Measurements from ENCODE around the gene TBC1D22A. TPM values are rescaled to one million over a fixed set of nuclear protein-coding genes. Genes with fewer than 3 reads are reported as not detected.
A peak's percentile ranks its signal among the peaks of the same experiment; 100 is the strongest.

The TBC1D22A gene
- total and polyA plus RNA-seq, 10 of the 15 experiments (the other 5 are each of a cell fraction or from before 2014, with no cell fraction given): 0.63 to 44.7 (median 27.4) TPM

DNA sequence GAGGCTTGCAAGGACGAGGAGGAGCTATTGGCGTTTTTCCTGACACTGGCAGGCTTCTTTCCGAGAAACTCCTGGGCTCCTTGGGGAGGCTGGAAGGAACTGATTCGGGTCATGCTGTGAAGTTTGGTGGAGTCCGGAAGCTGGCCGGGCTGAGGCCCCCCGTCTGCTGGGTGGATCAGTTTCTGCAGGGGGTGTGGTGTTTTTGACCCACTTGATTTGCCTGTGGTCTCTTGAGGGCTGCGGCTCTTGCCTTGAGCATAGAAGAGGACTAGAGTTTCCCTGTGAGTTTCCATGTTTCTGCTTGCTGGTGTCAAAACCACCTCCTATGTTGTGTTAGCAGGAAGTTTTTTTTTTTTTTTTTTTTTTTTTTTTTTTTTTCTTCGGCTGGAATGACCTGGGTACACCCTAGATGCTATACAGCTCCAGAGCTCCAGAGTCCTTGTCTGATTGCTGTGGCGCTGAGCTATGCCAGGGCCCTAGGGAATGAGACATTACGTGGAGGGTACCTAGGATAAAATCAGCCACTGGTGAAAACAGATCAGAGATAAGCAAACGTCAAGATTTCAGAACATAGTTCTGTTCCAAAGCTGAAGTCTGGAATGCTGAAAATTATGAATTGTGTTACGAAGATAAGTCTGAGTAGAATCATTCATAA, 728 bp downstream of the TBC1D22A start:
- CTCF ChIA-PET: interaction anchor here (1.0 to 11.8 kb wide), 6 partner anchors 9 to 200 kb away, joined by 3 to 297 read pairs (median 11); no protein-coding TSS in a partner anchor
- Histone ChIP-seq H2AFZ (ENCODE audit: control insufficient read depth, low read depth, low read length) (no peak overlapping the region), H3K9ac (ENCODE audit: control insufficient read depth, insufficient read depth, low read length) (peak overlapping the region; percentile 94), H3K27me3 (replicated peaks in 1 of 2; ENCODE audit: control insufficient read depth in 2 of 2, insufficient read depth in 2 of 2, low read length in 1 of 2) (no peaks in the 10 kb centered on the region), H3K79me2 (ENCODE audit: control insufficient read depth, insufficient read depth, low read length) (peaks cover 63% of the 10 kb centered on the region), H3K27ac (ENCODE audit: control insufficient read depth, insufficient read depth) (peak overlapping the region; percentile 91), H3K9me3 (replicated peaks; ENCODE audit: control insufficient read depth, insufficient read depth, low read length) (no peaks in the 10 kb centered on the region), H3K36me3 (ENCODE audit: control insufficient read depth in 2 of 2, insufficient read depth in 2 of 2, low read length in 1 of 2) (peaks cover 0 to 6% of the 10 kb centered on the region in 2 experiments; a peak in 2 of 4 replicates), H3K4me2 (ENCODE audit: control insufficient read depth, insufficient read depth) (peak overlapping the region; percentile 81), H3K4me1 (ENCODE audit: control insufficient read depth, insufficient read depth, low read length) (peaks cover 19% of the 10 kb centered on the region), H4K20me1 (ENCODE audit: control insufficient read depth, insufficient read depth) (no peaks in the 10 kb centered on the region), H3K4me3 (peak overlapping the region; percentile 97)
- in situ Hi-C loops (cut with MboI) (loop anchor here (25.0 kb wide), 1 partner anchor 1324 kb away; no protein-coding TSS in a partner anchor), intact Hi-C loops (cut with micrococcal nuclease; ENCODE audit: unreplicated experiment) (no loop called here)
- BruUV-seq (replicated peaks): no TSS peak
- 1% methylated on average over 12 of the region's 13 CpGs for WGBS (ENCODE audit: insufficient coverage, insufficient replicate concordance, low lambda C conversion rate, missing lambda C conversion rate)
- FAIRE-seq (peak; percentile 66), DNase-seq (ENCODE audit: low read depth, low spot score) (no peak), ATAC-seq (peak; percentile 82)
- POLR2A ChIA-PET: interaction anchor here (0.6 to 4.3 kb wide), 8 partner anchors 8 to 971 kb away, joined by 3 to 56 read pairs (median 4); no protein-coding TSS in a partner anchor
- RAD21 ChIA-PET (ENCODE audit: unreplicated experiment): interaction anchor here (0.6 to 10.5 kb wide), 9 partner anchors 7 to 458 kb away, joined by 3 to 199 read pairs (median 9); no protein-coding TSS in a partner anchor
- SMC1A ChIA-PET (ENCODE audit: uncharacterized antibody, unreplicated experiment): interaction anchor here (1.0 to 5.8 kb wide), 8 partner anchors 8 to 200 kb away, joined by 3 to 72 read pairs (median 4); no protein-coding TSS in a partner anchor
- TF ChIP-seq, protein P1, sequence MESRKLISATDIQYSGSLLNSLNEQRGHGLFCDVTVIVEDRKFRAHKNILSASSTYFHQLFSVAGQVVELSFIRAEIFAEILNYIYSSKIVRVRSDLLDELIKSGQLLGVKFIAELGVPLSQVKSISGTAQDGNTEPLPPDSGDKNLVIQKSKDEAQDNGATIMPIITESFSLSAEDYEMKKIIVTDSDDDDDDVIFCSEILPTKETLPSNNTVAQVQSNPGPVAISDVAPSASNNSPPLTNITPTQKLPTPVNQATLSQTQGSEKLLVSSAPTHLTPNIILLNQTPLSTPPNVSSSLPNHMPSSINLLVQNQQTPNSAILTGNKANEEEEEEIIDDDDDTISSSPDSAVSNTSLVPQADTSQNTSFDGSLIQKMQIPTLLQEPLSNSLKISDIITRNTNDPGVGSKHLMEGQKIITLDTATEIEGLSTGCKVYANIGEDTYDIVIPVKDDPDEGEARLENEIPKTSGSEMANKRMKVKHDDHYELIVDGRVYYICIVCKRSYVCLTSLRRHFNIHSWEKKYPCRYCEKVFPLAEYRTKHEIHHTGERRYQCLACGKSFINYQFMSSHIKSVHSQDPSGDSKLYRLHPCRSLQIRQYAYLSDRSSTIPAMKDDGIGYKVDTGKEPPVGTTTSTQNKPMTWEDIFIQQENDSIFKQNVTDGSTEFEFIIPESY (IDR thresholded peaks at IDR 0.05): no peak
- TF ChIP-seq, protein P2, sequence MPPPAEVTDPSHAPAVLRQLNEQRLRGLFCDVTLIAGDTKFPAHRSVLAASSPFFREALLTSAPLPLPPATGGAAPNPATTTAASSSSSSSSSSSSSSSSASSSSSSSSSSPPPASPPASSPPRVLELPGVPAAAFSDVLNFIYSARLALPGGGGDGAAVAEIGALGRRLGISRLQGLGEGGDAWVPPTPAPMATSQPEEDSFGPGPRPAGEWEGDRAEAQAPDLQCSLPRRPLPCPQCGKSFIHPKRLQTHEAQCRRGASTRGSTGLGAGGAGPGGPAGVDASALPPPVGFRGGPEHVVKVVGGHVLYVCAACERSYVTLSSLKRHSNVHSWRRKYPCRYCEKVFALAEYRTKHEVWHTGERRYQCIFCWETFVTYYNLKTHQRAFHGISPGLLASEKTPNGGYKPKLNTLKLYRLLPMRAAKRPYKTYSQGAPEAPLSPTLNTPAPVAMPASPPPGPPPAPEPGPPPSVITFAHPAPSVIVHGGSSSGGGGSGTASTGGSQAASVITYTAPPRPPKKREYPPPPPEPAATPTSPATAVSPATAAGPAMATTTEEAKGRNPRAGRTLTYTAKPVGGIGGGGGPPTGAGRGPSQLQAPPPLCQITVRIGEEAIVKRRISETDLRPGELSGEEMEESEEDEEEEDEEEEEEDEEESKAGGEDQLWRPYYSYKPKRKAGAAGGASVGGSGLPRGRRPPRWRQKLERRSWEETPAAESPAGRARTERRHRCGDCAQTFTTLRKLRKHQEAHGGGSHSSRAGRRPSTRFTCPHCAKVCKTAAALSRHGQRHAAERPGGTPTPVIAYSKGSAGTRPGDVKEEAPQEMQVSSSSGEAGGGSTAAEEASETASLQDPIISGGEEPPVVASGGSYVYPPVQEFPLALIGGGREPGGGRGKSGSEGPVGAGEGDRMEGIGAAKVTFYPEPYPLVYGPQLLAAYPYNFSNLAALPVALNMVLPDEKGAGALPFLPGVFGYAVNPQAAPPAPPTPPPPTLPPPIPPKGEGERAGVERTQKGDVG (CRISPR knock-in tag; IDR thresholded peaks at IDR 0.05): no peak
- TF ChIP-seq RBBP5 (conservative IDR thresholded peaks at IDR 0.05): no peak
- no peak for TF ChIP-seq NRF1 (conservative IDR thresholded peaks at IDR 0.05; ENCODE audit: low read depth, low read length)
- peak; percentile 19; the same call in 1 of the 2 replicates for TF ChIP-seq ATF7 (IDR thresholded peaks at IDR 0.05; ENCODE audit: low read depth)
- TF ChIP-seq HCFC1 (IDR thresholded peaks at IDR 0.05; ENCODE audit: low read length): 0 out of 2 replicates have a peak, but pooled peaks have one; percentile 9
- peak; percentile 87; the same call in 1 of the 3 replicates for TF ChIP-seq POU2F2 (IDR thresholded peaks at IDR 0.05; ENCODE audit: borderline replicate concordance, low read depth, low read length)
- TF ChIP-seq, protein P3, sequence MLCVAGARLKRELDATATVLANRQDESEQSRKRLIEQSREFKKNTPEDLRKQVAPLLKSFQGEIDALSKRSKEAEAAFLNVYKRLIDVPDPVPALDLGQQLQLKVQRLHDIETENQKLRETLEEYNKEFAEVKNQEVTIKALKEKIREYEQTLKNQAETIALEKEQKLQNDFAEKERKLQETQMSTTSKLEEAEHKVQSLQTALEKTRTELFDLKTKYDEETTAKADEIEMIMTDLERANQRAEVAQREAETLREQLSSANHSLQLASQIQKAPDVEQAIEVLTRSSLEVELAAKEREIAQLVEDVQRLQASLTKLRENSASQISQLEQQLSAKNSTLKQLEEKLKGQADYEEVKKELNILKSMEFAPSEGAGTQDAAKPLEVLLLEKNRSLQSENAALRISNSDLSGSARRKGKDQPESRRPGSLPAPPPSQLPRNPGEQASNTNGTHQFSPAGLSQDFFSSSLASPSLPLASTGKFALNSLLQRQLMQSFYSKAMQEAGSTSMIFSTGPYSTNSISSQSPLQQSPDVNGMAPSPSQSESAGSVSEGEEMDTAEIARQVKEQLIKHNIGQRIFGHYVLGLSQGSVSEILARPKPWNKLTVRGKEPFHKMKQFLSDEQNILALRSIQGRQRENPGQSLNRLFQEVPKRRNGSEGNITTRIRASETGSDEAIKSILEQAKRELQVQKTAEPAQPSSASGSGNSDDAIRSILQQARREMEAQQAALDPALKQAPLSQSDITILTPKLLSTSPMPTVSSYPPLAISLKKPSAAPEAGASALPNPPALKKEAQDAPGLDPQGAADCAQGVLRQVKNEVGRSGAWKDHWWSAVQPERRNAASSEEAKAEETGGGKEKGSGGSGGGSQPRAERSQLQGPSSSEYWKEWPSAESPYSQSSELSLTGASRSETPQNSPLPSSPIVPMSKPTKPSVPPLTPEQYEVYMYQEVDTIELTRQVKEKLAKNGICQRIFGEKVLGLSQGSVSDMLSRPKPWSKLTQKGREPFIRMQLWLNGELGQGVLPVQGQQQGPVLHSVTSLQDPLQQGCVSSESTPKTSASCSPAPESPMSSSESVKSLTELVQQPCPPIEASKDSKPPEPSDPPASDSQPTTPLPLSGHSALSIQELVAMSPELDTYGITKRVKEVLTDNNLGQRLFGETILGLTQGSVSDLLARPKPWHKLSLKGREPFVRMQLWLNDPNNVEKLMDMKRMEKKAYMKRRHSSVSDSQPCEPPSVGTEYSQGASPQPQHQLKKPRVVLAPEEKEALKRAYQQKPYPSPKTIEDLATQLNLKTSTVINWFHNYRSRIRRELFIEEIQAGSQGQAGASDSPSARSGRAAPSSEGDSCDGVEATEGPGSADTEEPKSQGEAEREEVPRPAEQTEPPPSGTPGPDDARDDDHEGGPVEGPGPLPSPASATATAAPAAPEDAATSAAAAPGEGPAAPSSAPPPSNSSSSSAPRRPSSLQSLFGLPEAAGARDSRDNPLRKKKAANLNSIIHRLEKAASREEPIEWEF (IDR thresholded peaks at IDR 0.05; ENCODE audit: insufficient replicate concordance, low read depth, low read length): no peak
- TF ChIP-seq, protein P4, sequence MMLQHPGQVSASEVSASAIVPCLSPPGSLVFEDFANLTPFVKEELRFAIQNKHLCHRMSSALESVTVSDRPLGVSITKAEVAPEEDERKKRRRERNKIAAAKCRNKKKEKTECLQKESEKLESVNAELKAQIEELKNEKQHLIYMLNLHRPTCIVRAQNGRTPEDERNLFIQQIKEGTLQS (IDR thresholded peaks at IDR 0.05; ENCODE audit: borderline replicate concordance, extremely low read depth, low read depth, low read length): no peak
- TF ChIP-seq CREB1 (IDR thresholded peaks at IDR 0.05; ENCODE audit: low read depth): peak; percentile 33; the same call in 1 of the 2 replicates

Measured in GM12878 (cell line).